GM19238 (cell line): ENCODE results near the gene TNIK.

ENCODE experiments used
- DNase-seq: peaks from one replicate; pipeline ENCODE4 v3.0.0; 2011; ENCODE audit warnings: low spot score; ENCODE audit not compliant: insufficient read length

Gene TNIK

GRCh38 chr3:171365489-171365888, 94.7 kb downstream of the TNIK start:
- DNase-seq, result no peak

- no peak for DNase-seq
Observed at GRCh38 chr3:171364500-171364899, 95.7 kb downstream of the TNIK start.

- no peak for DNase-seq
Observed at GRCh38 chr3:171363202-171363601, 97.0 kb downstream of the TNIK start.

GRCh38 chr3:171362575-171362974, 97.6 kb downstream of the TNIK start:
- no peak for DNase-seq

GRCh38 chr3:171358881-171359198, 101.4 kb downstream of the TNIK start:
- DNase-seq, result no peak

- DNase-seq, result no peak
Observed at GRCh38 chr3:171358181-171358880, 101.9 kb downstream of the TNIK start.

- no peak for DNase-seq
Observed at GRCh38 chr3:171357721-171358120, 102.5 kb downstream of the TNIK start.

GRCh38 chr3:171356251-171356650, 104.0 kb downstream of the TNIK start:
- DNase-seq, result no peak

- no peak for DNase-seq
Observed at GRCh38 chr3:171354706-171355582, 105.3 kb downstream of the TNIK start.

GRCh38 chr3:171354049-171354705, 106.0 kb downstream of the TNIK start:
- no peak for DNase-seq

- no peak for DNase-seq
Observed at GRCh38 chr3:171353423-171353822, 106.8 kb downstream of the TNIK start.

- DNase-seq, result no peak
Observed at GRCh38 chr3:171352387-171352935, 107.7 kb downstream of the TNIK start.

GRCh38 chr3:171351676-171352075, 108.5 kb downstream of the TNIK start:
- no peak for DNase-seq

- DNase-seq, result no peak
Observed at GRCh38 chr3:171350364-171350763, 109.8 kb downstream of the TNIK start.

- DNase-seq, result no peak
Observed at GRCh38 chr3:171349392-171349791, 110.8 kb downstream of the TNIK start.

GRCh38 chr3:171348121-171348520, 112.1 kb downstream of the TNIK start:
- no peak for DNase-seq

GRCh38 chr3:171347301-171348039, 112.7 kb downstream of the TNIK start:
- peak; percentile 7 for DNase-seq

GRCh38 chr3:171346582-171347300, 113.5 kb downstream of the TNIK start:
- no peak for DNase-seq

GRCh38 chr3:171346019-171346418, 114.2 kb downstream of the TNIK start:
- no peak for DNase-seq

- DNase-seq, result no peak
Observed at GRCh38 chr3:171345107-171345843, 114.9 kb downstream of the TNIK start.
